NCI-H2196 treated with DMSO at 0.1 percent for 48 hours (cell line): ENCODE data around the gene HAT1.
A peak's percentile ranks its signal among the peaks of the same experiment; 100 is the strongest.
"Not testable (repeated sequence)": the region's sequence is repeated elsewhere in the genome, so short reads cannot be mapped to it uniquely, and the experiment has no call there.

ENCODE experiments used
- DNase-seq: peaks from one replicate; lab custom pipeline; 2025; ENCODE audit not compliant: unreplicated experiment; lab: John Stamatoyannopoulos, UW

The HAT1 gene

GRCh38 chr2:171922230-171923022, at the start of gene HAT1:
HAT1 (plus strand) TSS chr2:171922461; CDS start chr2:171922501, 40 bp downstream.
- DNase-seq, result peak; percentile 96

- no peak for DNase-seq
Observed at GRCh38 chr2:171874517-171874916, 47.7 kb upstream of the HAT1 start.

GRCh38 chr2:171874963-171875362, 47.3 kb upstream of the HAT1 start:
- DNase-seq, result no peak

- DNase-seq, result peak; percentile 54
Observed at GRCh38 chr2:171878481-171878993, 43.7 kb upstream of the HAT1 start.

GRCh38 chr2:171879865-171880264, 42.4 kb upstream of the HAT1 start:
- DNase-seq, result no peak

- DNase-seq, result no peak
Observed at GRCh38 chr2:171880774-171881173, 41.5 kb upstream of the HAT1 start.

- no peak for DNase-seq
Observed at GRCh38 chr2:171882089-171882769, 40.0 kb upstream of the HAT1 start.

- DNase-seq, result no peak
Observed at GRCh38 chr2:171883275-171883893, 38.9 kb upstream of the HAT1 start.

- DNase-seq, result no peak
Observed at GRCh38 chr2:171889333-171889732, 32.9 kb upstream of the HAT1 start.

- no peak for DNase-seq
Observed at GRCh38 chr2:171889808-171890207, 32.5 kb upstream of the HAT1 start.

GRCh38 chr2:171893196-171893823, 29.0 kb upstream of the HAT1 start:
- no peak for DNase-seq

GRCh38 chr2:171893824-171894611, 28.2 kb upstream of the HAT1 start, which contains the start of gene SLC25A12:
SLC25A12 (minus strand) TSS chr2:171894244; CDS start chr2:171894214, 30 bp downstream.
- peak; percentile 87 for DNase-seq

- DNase-seq, result no peak
Observed at GRCh38 chr2:171894612-171894947, 27.7 kb upstream of the HAT1 start.

- DNase-seq, result no peak
Observed at GRCh38 chr2:171895786-171896185, 26.5 kb upstream of the HAT1 start.

GRCh38 chr2:171899623-171900282, 22.5 kb upstream of the HAT1 start:
- not testable (repeated sequence) for DNase-seq

GRCh38 chr2:171902840-171903420, 19.3 kb upstream of the HAT1 start:
- no peak for DNase-seq

- no peak for DNase-seq
Observed at GRCh38 chr2:171908235-171908634, 14.0 kb upstream of the HAT1 start.

- no peak for DNase-seq
Observed at GRCh38 chr2:171909266-171909665, 13.0 kb upstream of the HAT1 start.

GRCh38 chr2:171910494-171910893, 11.8 kb upstream of the HAT1 start:
- DNase-seq, result no peak

- no peak for DNase-seq
Observed at GRCh38 chr2:171913517-171913916, 8.7 kb upstream of the HAT1 start.
